Stomach (tissue), 9 donors: ENCODE data around the gene KIF13A. TPM values are rescaled to one million over a fixed set of nuclear protein-coding genes. Genes with fewer than 3 reads are reported as not detected.
"Not testable (repeated sequence)": the region's sequence is repeated elsewhere in the genome, so short reads cannot be mapped to it uniquely, and the experiment has no call there.

ENCODE experiments used
- DNase-seq, 2 donors: peaks; one replicate each; pipeline versions ENCODE4 v3.0.0 to v3.0.0-alpha.2; 2013 to 2019
- H3K27ac ChIP-seq, 5 donors: fragments of 200-600 bp in 4 of 5; sonication (generic) in 4 of 5; one replicate each; pipeline ENCODE4 v1.5.1; 2013 to 2019; ENCODE audit warnings: mild to moderate bottlenecking in 1 of 5, moderate library complexity in 1 of 5
- H3K27me3 ChIP-seq, 3 donors: fragments of 200-600 bp; sonication (generic); one replicate each; pipeline ENCODE4 v1.5.1; 2017 to 2019; ENCODE audit warnings: mixed run types in 1 of 3
- H3K36me3 ChIP-seq, 4 donors: fragments of 200-600 bp; sonication (generic); 1 replicate in 3 of 4; 2 replicates in 1 of 4; pipeline ENCODE4 v1.5.1; 2016 to 2019
- H3K4me1 ChIP-seq, 4 donors: fragments of 200-600 bp; sonication (generic); one replicate each; pipeline ENCODE4 v1.5.1; 2016 to 2019
- H3K4me3 ChIP-seq, 4 donors: fragments of 200-600 bp; sonication (generic) in 3 of 4; one replicate each; pipeline ENCODE4 v1.5.1; 2016 to 2019; ENCODE audit warnings: mild to moderate bottlenecking in 1 of 4
- H3K9me3 ChIP-seq, 4 donors: fragments of 200-600 bp; sonication (generic); one replicate each; pipeline ENCODE4 v1.5.1; 2016 to 2019
- CTCF ChIP-seq, 7 experiments: fragments of 450-650 bp in 4 of 7; fragments of 200-600 bp in 3 of 7; sonication (generic) in 3 of 7; IDR thresholded peaks; one replicate each; pipeline ENCODE4 v1.5.1; 2016 to 2019; ENCODE audit warnings: antibody characterized with exemption in 7 of 7, control low read depth in 2 of 7, mild to moderate bottlenecking in 1 of 7
- EP300 ChIP-seq: sonication (generic); formaldehyde crosslinking; IDR thresholded peaks from one replicate; pipeline ENCODE4 v1.6.1; 2017; ENCODE audit warnings: antibody characterized with exemption
- POLR2A ChIP-seq, 4 donors: fragments of 450-650 bp; IDR thresholded peaks; one replicate each; pipeline ENCODE4 v1.6.1; 2016; ENCODE audit warnings: antibody characterized with exemption in 4 of 4, control low read depth in 2 of 4, mild to moderate bottlenecking in 1 of 4, moderate library complexity in 1 of 4
- POLR2AphosphoS5 ChIP-seq, 3 donors: sonication (generic); formaldehyde crosslinking; IDR thresholded peaks; one replicate each; pipeline ENCODE4 v1.6.1; 2016; ENCODE audit warnings: antibody characterized with exemption in 3 of 3
- WGBS, 5 donors: extraction: QIAGEN DNeasy Blood & Tissue Kit in 3 of 5; methylation state at CpG; one replicate each; pipeline versions ENCODE4 v1.1.5 to v1.1.7; 2013 to 2018; 5-methylcytosine and 5-hydroxymethylcytosine counted together
- intact Hi-C: fragments of 100-400 bp; cut with DNase I; formaldehyde crosslinking; loops from one replicate; pipeline ENCODE4 v1.15.1; 2023; ENCODE audit warnings: low total_unique reads
- polyA plus RNA-seq, 3 donors: library from polyadenylated mRNA; stranded (reverse); fragments of 200-250 nt; gene quantifications; one replicate each; pipeline ENCODE4 v1.2.3, GENCODE V29; 2013
- total RNA-seq, 5 donors: library from RNA; depleted of rRNA; stranded (reverse); fragments of >200 nt; gene quantifications; one replicate each; pipeline versions ENCODE4 v1.1.0 to v1.2.3, GENCODE V29; 2014 to 2016
- donor health status: healthy with polysubstance abuse.
- donor health status: Bipolar disorder and iron deficiency.
- donor health status: healthy.

Gene KIF13A
- total and polyA plus RNA-seq, 8 donors = 9.2 to 60.6 (median 23.6) TPM

- peaks cover 7 to 49% (median 30%) of the 10 kb centered on the region in 4 donors for H3K36me3 ChIP-seq
- no peak overlapping the region for H3K4me3 ChIP-seq
- peaks cover 4 to 24% (median 18%) of the 10 kb centered on the region in 4 donors for H3K9me3 ChIP-seq
- intact Hi-C loops = no loop called here
- no peak for TF ChIP-seq POLR2A (IDR thresholded peaks at IDR 0.05)
- no peak for TF ChIP-seq EP300
- no peak for TF ChIP-seq CTCF (IDR thresholded peaks at IDR 0.05)
- TF ChIP-seq POLR2AphosphoS5 (IDR thresholded peaks at IDR 0.05) = no peak
- no peaks in the 10 kb centered on the region for H3K27me3 ChIP-seq
- no peak overlapping the region for H3K27ac ChIP-seq
- 92 to 100% (median 97%) methylated on average over 1 of the region's 1 CpG for WGBS, 5 donors
- H3K4me1 ChIP-seq = no peaks in the 10 kb centered on the region
- DNase-seq = no peak
These were observed 92.5 kb downstream of the KIF13A start for GRCh38 chr6:17894905-17895304.

- Histone ChIP-seq H3K4me1 (no peaks in the 10 kb centered on the region), H3K4me3 (no peak overlapping the region), H3K9me3 (peaks cover 4 to 24% (median 18%) of the 10 kb centered on the region in 4 donors), H3K27ac (no peak overlapping the region), H3K27me3 (no peaks in the 10 kb centered on the region), H3K36me3 (peaks cover 7 to 49% (median 30%) of the 10 kb centered on the region in 4 donors)
- DNase-seq = no peak
- intact Hi-C loops = no loop called here
- WGBS, 5 donors = 97 to 99% (median 98%) methylated on average over 6 of the region's 6 CpGs
- TF ChIP-seq POLR2A (IDR thresholded peaks at IDR 0.05) (no peak), POLR2AphosphoS5 (IDR thresholded peaks at IDR 0.05) (no peak), EP300 (no peak), CTCF (IDR thresholded peaks at IDR 0.05) (no peak)
These were observed 93.2 kb downstream of the KIF13A start for GRCh38 chr6:17894191-17894590.

GRCh38 chr6:17892097-17892686, 95.2 kb downstream of the KIF13A start:
- TF ChIP-seq EP300 (no peak), POLR2AphosphoS5 (IDR thresholded peaks at IDR 0.05) (no peak), CTCF (IDR thresholded peaks at IDR 0.05) (no peak), POLR2A (IDR thresholded peaks at IDR 0.05) (no peak)
- Histone ChIP-seq H3K9me3 (peaks cover 4 to 24% (median 18%) of the 10 kb centered on the region in 4 donors), H3K4me3 (no peak overlapping the region), H3K27ac (no peak overlapping the region), H3K36me3 (peaks cover 7 to 43% (median 26%) of the 10 kb centered on the region in 4 donors), H3K27me3 (no peaks in the 10 kb centered on the region), H3K4me1 (peaks cover 0 to under 1% (median 0%) of the 10 kb centered on the region in 4 donors)
- intact Hi-C loops = no loop called here
- no peak for DNase-seq
- WGBS, 5 donors = 86 to 92% (median 92%) methylated on average over 3 of the region's 3 CpGs

- Histone ChIP-seq H3K27me3 (no peaks in the 10 kb centered on the region), H3K4me3 (no peak overlapping the region), H3K27ac (no peak overlapping the region), H3K9me3 (peaks cover 4 to 16% (median 10%) of the 10 kb centered on the region in 4 donors), H3K36me3 (peaks cover under 1 to 25% (median 14%) of the 10 kb centered on the region in 4 donors), H3K4me1 (peaks cover 0 to 20% (median 7%) of the 10 kb centered on the region in 4 donors)
- no peak for DNase-seq
- intact Hi-C loops = no loop called here
- TF ChIP-seq EP300 (no peak), CTCF (IDR thresholded peaks at IDR 0.05) (no peak), POLR2A (IDR thresholded peaks at IDR 0.05) (no peak), POLR2AphosphoS5 (IDR thresholded peaks at IDR 0.05) (no peak)
- WGBS, 5 donors = 68 to 89% (median 81%) methylated on average over 1 of the region's 1 CpG
These were observed 97.1 kb downstream of the KIF13A start for GRCh38 chr6:17890309-17890708.

GRCh38 chr6:17889777-17890176, 97.7 kb downstream of the KIF13A start:
- Histone ChIP-seq H3K4me1 (peaks cover under 1 to 25% (median 12%) of the 10 kb centered on the region in 4 donors), H3K36me3 (peaks cover 0 to 19% (median 10%) of the 10 kb centered on the region in 4 donors), H3K9me3 (peaks cover 2 to 10% (median 6%) of the 10 kb centered on the region in 4 donors)
- H3K27me3 ChIP-seq, intact Hi-C loops, H3K4me3 ChIP-seq, DNase-seq, H3K27ac ChIP-seq: not testable (repeated sequence)
- WGBS, 5 donors = 93 to 97% (median 95%) methylated on average over 9 of the region's 9 CpGs
